SU-DHL-6 (cell line): ENCODE results near the gene MBNL1.
A peak's percentile ranks its signal among the peaks of the same experiment; 100 is the strongest.

Experiments used
- H2AFZ ChIP-seq: fragments of 200-600 bp; sonication (generic); 2 replicates; pipeline ENCODE4 v1.6.1; 2014; ENCODE audit warnings: low read depth, mild to moderate bottlenecking, moderate library complexity, mixed read lengths, antibody characterized with exemption, low read length; ENCODE audit not compliant: severe bottlenecking
- H3F3A ChIP-seq: fragments of 200-600 bp; shearing (Covaris generic); 2 replicates; pipeline ENCODE4 v1.6.0; 2016; ENCODE audit warnings: antibody characterized with exemption, mild to moderate bottlenecking; ENCODE audit not compliant: insufficient read depth
- H3K27ac ChIP-seq: fragments of 200-600 bp; sonication (generic); 2 replicates; pipeline ENCODE4 v1.5.1; 2016; ENCODE audit warnings: low read depth, mild to moderate bottlenecking, low read length, moderate library complexity, mixed read lengths
- H3K27me3 ChIP-seq: fragments of 200-600 bp; sonication (generic), shearing (Covaris generic); 2 replicates; pipeline ENCODE4 v1.6.0; 2014; ENCODE audit warnings: mild to moderate bottlenecking, low read length
- H3K36me3 ChIP-seq: fragments of 200-600 bp; sonication (generic); 2 replicates; pipeline ENCODE4 v1.6.1; 2014; ENCODE audit warnings: mild to moderate bottlenecking, low read length, mixed read lengths
- H3K4me2 ChIP-seq: fragments of 300-600, 200-600 bp; shearing (Covaris generic), sonication (generic); 2 replicates; pipeline ENCODE4 v1.6.0; 2014; ENCODE audit warnings: low read length, low read depth, mild to moderate bottlenecking; ENCODE audit not compliant: poor library complexity, severe bottlenecking
- H3K4me3 ChIP-seq: fragments of 200-600 bp; sonication (generic); 2 replicates; pipeline ENCODE4 v1.5.1; 2014; ENCODE audit warnings: antibody characterized with exemption, low read length, mild to moderate bottlenecking, mixed read lengths; ENCODE audit not compliant: insufficient read depth, poor library complexity, severe bottlenecking
- H3K79me2 ChIP-seq: fragments of 200-600 bp; sonication (generic); 2 replicates; pipeline ENCODE4 v1.6.1; 2014; ENCODE audit warnings: mild to moderate bottlenecking, low read length, moderate library complexity; ENCODE audit not compliant: insufficient read depth
- H3K9ac ChIP-seq: fragments of 200-600 bp; sonication (generic); 2 replicates; pipeline ENCODE4 v1.7.0; 2014; ENCODE audit warnings: mild to moderate bottlenecking, low read length
- H3K9me2 ChIP-seq: fragments of 200-600 bp; sonication (generic); replicated peaks from 2 replicates; pipeline ENCODE4 v1.6.1; 2014; ENCODE audit warnings: low read length; ENCODE audit not compliant: insufficient read depth
- H3K9me3 ChIP-seq: fragments of 200-600 bp; sonication (generic); 2 replicates; pipeline ENCODE4 v1.6.1; 2014; ENCODE audit warnings: low read length, mixed read lengths; ENCODE audit not compliant: insufficient read depth
- H4K20me1 ChIP-seq: fragments of 200-600 bp; sonication (generic); 2 replicates; pipeline ENCODE4 v1.6.1; 2014; ENCODE audit warnings: low read depth, mild to moderate bottlenecking, antibody characterized with exemption, low read length, moderate library complexity, mixed read lengths
- CTCF ChIP-seq: fragments of 200-600 bp; sonication (generic); IDR thresholded peaks from one replicate; pipeline ENCODE4 v1.5.1; 2017; ENCODE audit warnings: antibody characterized with exemption, mild to moderate bottlenecking, low read length, moderate library complexity; ENCODE audit not compliant: insufficient read depth, poor library complexity, severe bottlenecking
- EZH2phosphoT487 ChIP-seq: fragments of 200-600 bp; sonication (generic), shearing (Covaris generic); conservative IDR thresholded peaks from 2 replicates; pipeline ENCODE4 v1.6.1; 2018; ENCODE audit warnings: mild to moderate bottlenecking, antibody characterized with exemption, low read length, moderate library complexity, mixed read lengths

Gene MBNL1

DNA sequence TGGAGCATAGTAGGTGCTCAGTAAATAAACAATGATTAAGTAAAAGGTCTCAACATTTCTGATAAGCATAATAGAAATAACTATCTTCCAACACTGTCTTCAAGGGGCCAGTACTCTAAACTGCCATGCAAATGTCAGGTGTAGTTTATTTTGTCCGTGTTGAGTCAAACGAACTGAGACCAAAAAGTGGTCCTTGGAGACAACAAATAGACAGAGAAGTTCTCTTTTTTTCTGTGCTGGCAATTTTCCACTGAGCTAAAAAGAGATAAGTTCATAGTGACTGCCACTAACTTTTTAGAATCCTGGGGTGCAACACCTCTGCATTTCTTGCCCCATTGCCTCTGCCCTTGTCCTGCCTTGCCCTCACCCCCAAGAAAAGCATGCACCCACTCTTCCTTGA lies 14.7 kb upstream of the MBNL1 start:
- no peaks in the 10 kb centered on the region for H4K20me1 ChIP-seq
- H3K4me2 ChIP-seq, result peak overlapping the region; percentile 71
- H3K9me2 ChIP-seq, result no peaks in the 10 kb centered on the region
- H3K27me3 ChIP-seq, result no peaks in the 10 kb centered on the region
- no peaks in the 10 kb centered on the region for H3K36me3 ChIP-seq
- H3K79me2 ChIP-seq, result peaks cover 29% of the 10 kb centered on the region; the same call in 1 of the 2 replicates
- no peak overlapping the region for H3K4me3 ChIP-seq
- TF ChIP-seq CTCF (no peak), EZH2phosphoT487 (no peak)
- H3F3A ChIP-seq, result peaks cover 15% of the 10 kb centered on the region; the same call in 1 of the 2 replicates
- H2AFZ ChIP-seq, result no peak overlapping the region
- no peaks in the 10 kb centered on the region for H3K9me3 ChIP-seq
- 0 out of 2 replicates have a peak overlapping the region, but pooled peaks have one; percentile 4 for H3K9ac ChIP-seq
- H3K27ac ChIP-seq, result peak overlapping the region; percentile 83

GRCh38 chr3:152255290-152255689 lies 13.4 kb upstream of the MBNL1 start:
- no peak for TF ChIP-seq EZH2phosphoT487
- TF ChIP-seq CTCF, result no peak

DNA sequence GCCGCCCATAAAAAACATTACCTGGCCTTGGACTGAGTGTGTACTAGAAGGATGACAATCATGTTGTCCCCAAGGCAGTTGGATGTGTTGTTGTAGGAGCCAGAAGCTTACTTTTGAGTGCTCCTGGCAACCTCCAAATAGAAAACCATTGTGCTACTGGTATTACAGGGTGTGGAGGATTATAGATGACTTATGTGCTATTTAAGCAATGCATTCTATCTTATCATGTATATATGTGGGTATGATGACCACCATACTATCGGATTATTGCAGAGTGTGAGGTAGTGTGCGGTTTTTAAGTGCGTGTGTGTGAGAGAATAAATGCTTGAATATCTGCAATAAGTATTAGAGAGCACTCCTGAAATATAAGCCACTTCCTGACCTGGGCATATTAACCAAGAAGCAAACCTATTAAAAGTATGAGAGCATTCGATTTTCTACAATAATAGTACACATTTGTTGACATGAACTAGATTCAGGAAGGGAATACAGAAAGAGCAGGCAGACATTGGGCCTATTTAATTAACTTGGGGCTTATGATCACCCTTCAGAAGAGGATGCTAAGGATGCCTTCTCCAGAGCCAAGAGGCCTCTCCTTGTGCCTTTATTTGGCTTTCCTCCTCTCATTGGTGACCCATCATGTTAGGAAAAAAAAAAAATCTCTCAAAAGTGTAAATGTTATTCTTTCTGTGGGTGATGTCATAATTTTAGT lies 11.7 kb upstream of the MBNL1 start:
- Histone ChIP-seq H3K4me3 (peak overlapping the region; percentile 28), H4K20me1 (no peaks in the 10 kb centered on the region), H3K9me2 (no peaks in the 10 kb centered on the region), H2AFZ (peak overlapping the region; percentile 28), H3K27me3 (no peaks in the 10 kb centered on the region), H3K27ac (peak overlapping the region; percentile 67), H3K4me2 (peak overlapping the region; percentile 71), H3F3A (peaks cover 15% of the 10 kb centered on the region; the same call in 1 of the 2 replicates), H3K36me3 (no peaks in the 10 kb centered on the region), H3K79me2 (peaks cover 26% of the 10 kb centered on the region; the same call in 1 of the 2 replicates), H3K9ac (peak overlapping the region; percentile 25), H3K9me3 (no peaks in the 10 kb centered on the region)
- TF ChIP-seq CTCF, result no peak
- no peak for TF ChIP-seq EZH2phosphoT487

More at GRCh38 chr3:152255290-152255689, 13.4 kb upstream of the MBNL1 start:
- no peaks in the 10 kb centered on the region for H3K27me3 ChIP-seq
- peaks cover 29% of the 10 kb centered on the region; the same call in 1 of the 2 replicates for H3K79me2 ChIP-seq
- H3K27ac ChIP-seq, result peak overlapping the region; percentile 83; the same call in 1 of the 2 replicates
- H3K9me2 ChIP-seq, result no peaks in the 10 kb centered on the region
- no peak overlapping the region for H3K9ac ChIP-seq
- H3K9me3 ChIP-seq, result no peaks in the 10 kb centered on the region
- H3F3A ChIP-seq, result peaks cover 15% of the 10 kb centered on the region; the same call in 1 of the 2 replicates
- H4K20me1 ChIP-seq, result no peaks in the 10 kb centered on the region
- H2AFZ ChIP-seq, result no peak overlapping the region
- no peak overlapping the region for H3K4me3 ChIP-seq
- H3K36me3 ChIP-seq, result no peaks in the 10 kb centered on the region
- H3K4me2 ChIP-seq, result peak overlapping the region; percentile 71
